COLO668 (cell line): Measurements from ENCODE around the gene CNGA1.
"Not testable (repeated sequence)": the region's sequence is repeated elsewhere in the genome, so short reads cannot be mapped to it uniquely, and the experiment has no call there.

Experiments
- DNase-seq: peaks from one replicate; lab custom pipeline; 2025; ENCODE audit not compliant: unreplicated experiment; lab: John Stamatoyannopoulos, UW

CNGA1 gene

DNA sequence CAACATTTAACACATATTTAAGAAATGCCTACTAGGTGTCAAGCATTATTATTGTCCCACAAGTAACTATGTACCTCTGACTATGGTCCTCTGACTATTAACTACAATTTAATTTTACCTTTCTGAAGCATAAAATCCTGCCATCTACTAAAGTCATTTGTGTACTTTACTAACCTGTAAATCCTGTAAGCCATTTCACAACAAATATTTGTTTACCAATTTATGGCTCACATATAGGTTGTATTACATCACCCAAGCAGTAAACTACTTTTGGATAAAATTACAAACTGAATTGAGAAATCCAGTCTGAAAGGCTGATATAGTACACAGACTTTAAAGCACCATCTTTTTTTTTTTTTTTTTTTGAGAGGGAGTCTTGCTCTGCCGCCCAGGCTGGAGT is 43.8 kb downstream of the CNGA1 start:
- DNase-seq, result no peak

GRCh38 chr4:47972181-47972580 is 44.3 kb downstream of the CNGA1 start:
- DNase-seq, result no peak

GRCh38 chr4:47968847-47969246 is 47.6 kb downstream of the CNGA1 start:
- DNase-seq, result no peak

DNA sequence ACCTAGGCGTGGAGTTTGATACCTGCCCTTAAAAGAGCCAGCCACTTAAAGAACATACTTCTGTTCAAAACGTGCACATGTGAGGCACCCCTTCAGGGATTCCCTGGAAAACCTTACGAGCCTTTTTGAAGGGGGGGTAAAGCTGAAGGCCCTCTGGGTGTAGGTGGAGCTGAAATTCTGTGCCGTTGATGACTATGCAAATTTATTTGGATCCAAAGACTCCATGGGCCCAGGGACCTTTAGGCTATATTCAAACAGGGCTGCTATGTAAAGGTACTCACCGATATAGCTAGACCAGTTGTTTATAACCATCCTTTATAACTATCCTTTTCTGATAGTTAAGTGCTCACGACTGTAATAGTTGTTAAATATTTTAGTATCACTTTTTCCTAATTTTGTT is 61.8 kb downstream of the CNGA1 start:
- DNase-seq, result no peak

- no peak for DNase-seq
These were observed 62.2 kb downstream of the CNGA1 start for GRCh38 chr4:47954245-47954644.

- no peak for DNase-seq
These were observed 70.4 kb downstream of the CNGA1 start for GRCh38 chr4:47945930-47946726.

- no peak for DNase-seq
These were observed 74.2 kb downstream of the CNGA1 start for GRCh38 chr4:47942081-47942819.

DNA sequence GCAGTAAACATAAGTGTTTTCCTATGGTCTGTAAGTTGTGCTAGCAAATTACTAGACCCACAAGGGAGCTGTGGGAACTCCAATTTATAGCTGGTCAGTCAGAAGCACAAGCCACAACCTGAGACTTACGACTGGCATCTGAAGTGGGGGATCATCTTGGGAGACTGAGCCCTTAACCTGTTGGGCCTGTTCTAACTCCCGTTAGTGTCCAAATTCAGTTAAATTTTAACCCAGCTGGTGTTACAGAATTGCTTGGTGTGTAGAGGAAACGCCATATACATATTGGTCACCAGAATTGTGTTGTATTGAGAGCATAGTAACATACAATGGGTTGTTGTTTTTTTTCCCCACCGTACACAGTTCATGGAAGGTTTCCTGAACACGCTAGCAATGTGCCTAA is 77.0 kb downstream of the CNGA1 start:
- no peak for DNase-seq

GRCh38 chr4:47936336-47936735 is 80.1 kb downstream of the CNGA1 start:
- DNase-seq, result no peak

DNA sequence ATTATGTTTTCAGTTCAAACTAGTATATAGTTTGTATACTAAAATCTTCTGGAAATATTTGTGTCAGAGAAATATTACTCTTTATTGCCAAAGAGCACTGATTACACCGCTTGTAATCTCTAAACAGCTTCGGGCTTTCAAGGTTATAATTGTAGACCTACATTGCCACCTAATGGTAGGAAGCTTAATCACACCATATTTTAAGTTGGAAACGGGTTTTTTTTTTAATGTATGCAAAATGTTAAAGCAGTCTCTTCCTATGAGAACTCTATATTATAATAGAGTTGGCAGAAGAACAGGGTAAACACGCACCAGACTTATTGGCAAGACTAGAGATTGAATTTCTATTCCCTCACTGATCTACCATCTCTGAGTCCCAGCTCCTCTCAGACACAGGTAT is 82.6 kb downstream of the CNGA1 start:
- DNase-seq, result no peak

DNA sequence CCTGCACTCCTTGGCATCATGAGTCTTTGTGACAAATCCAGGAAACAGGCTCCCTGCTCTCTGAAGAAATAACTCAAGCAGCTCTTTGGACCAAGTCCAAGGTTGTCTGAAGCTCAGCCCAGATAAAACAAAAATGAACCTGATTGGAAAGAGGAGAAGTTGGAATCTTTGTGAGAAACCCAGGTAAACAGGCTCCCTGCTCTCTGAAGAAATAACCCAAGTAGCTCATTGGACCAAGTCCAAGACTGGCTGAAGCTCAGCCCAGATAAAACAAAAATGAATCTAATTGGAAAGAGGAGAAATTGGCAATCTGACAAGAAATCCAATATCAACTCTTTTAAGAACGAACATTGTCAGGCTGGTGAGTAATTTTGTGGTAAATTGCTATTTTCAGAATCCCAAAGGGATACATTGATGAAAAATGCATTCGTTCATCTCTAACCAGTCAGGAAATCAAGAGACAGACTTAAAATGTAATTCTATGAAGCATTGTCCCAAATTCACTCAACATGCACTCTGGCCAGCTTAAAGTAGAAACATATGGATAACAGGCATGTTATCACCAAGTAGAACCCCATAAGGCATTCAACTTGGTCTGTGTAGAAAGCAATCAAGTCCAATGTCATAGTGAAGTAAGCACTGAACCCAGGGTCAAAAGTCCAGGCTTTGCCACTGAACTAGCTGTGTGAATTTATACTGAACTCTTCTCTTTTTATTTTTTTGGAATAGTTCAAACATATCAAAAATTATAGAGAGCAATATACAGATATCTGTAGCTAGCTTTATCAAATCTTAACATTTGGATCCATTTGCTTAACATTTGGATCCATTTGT is 85.3 kb downstream of the CNGA1 start:
- DNase-seq, result no peak

DNA sequence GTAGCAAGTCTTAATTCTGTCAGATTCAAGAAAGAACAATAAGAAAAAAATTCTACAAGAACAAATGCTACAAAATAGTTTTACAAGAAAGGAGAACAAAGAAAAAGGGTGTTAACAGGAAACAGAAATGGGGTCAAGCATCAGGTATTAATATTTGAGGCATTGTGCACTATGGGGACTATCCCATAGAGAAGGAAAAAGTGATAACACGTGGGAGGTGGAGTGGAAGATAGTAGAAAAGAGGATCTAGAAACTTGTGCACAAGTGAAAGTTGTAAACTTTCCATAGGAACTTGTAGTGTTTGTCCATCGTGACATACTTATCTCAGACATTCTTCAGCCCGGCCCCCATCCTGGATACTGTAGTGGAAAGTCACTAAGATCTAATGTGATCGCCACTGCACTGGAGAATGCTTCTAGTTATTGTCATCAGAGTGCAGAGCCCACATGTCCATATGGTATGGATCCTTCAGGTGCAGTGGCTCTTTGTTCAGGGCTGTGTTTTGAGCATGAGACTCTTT is 86.7 kb downstream of the CNGA1 start:
- DNase-seq, result no peak

GRCh38 chr4:47926667-47927258 is 89.7 kb downstream of the CNGA1 start:
- peak; percentile 35 for DNase-seq

DNA sequence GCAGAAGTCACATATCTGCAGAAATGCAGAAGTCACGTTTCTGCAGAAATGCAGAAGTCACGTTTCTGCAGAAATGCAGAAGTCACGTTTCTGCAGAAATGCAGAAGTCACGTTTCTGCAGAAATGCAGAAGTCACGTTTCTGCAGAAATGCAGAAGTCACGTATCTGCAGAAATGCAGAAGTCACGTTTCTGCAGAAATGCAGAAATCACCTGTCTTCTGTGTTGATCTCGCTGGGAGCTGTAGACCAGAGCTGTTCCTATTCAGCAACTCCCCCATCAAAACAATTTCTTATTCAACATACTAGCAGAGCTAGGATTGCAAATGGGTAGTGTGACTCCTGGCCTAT is 93.2 kb downstream of the CNGA1 start:
- not testable (repeated sequence) for DNase-seq

GRCh38 chr4:47922436-47923260 is 93.8 kb downstream of the CNGA1 start:
- DNase-seq, result not testable (repeated sequence)

DNA sequence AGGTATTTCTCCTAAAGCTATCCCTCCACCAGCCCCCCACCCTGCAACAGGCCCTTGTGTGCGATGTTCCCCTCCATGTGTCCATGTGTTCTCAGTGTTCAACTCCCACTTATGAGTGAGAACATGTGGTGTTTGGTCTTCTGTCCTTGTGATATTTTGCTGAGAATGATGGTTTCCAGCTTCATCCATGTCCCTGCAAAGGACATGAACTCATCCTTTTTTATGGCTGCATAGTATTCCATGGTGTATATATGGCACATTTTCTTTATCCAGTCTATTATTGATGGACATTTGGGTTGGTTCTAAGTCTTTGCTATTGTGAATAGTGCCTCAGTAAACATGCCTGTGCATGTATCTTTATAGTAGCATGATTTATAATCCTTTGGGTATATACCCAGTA is 99.3 kb downstream of the CNGA1 start:
- not testable (repeated sequence) for DNase-seq

- DNase-seq, result no peak
These were observed 101.1 kb downstream of the CNGA1 start for GRCh38 chr4:47915378-47915777.

DNA sequence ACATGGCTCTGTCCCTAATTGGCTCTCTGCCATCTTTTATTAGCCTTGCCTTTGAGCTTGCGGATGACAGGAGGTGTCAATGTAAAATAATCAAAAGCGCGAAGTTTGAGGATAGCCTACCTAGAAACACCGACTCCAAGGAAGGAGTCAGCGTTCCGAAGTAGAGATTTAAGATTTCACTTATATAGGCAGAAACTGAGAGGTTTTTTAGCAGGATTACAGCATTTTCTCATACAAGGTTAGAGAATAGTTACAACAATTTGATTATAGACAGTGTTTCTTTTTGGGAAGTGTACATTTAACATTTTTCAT is 101.6 kb downstream of the CNGA1 start:
- DNase-seq, result no peak

- DNase-seq, result peak; percentile 98
These were observed 102.1 kb downstream of the CNGA1 start, which contains the start of gene NFXL1 for GRCh38 chr4:47914220-47914925. Gene NFXL1, minus strand, starts transcription at chr4:47914583. Its CDS starts 380 bp downstream, at chr4:47914203.

- peak; percentile 64 for DNase-seq
These were observed 102.6 kb downstream of the CNGA1 start for GRCh38 chr4:47913861-47914219.
